Measurements from ENCODE around the gene DHX29. TPM values are rescaled to one million over a fixed set of nuclear protein-coding genes. Genes with fewer than 3 reads are reported as not detected.
A peak's percentile ranks its signal among the peaks of the same experiment; 100 is the strongest.

Gene DHX29
- total RNA-seq (20.8 TPM), polyA plus RNA-seq (12.5 TPM)
- long read RNA-seq, donor 1, result 0 reads
- long read RNA-seq, donor 2, result 0 reads
- long read RNA-seq, donor 3, full-length matches to known transcripts, result 2 of 33 reads
- long read RNA-seq, donor 3, partial matches to known transcripts, result 31 of 33 reads
- long read RNA-seq, donor 3, other reads (novel, unspliced or antisense), result 0 of 33 reads
- long read RNA-seq, donor 4, partial matches to known transcripts, result 6 of 6 reads
- long read RNA-seq, donor 4, other reads (novel, unspliced or antisense), result 0 of 6 reads
- long read RNA-seq, donor 5, partial matches to known transcripts, result 26 of 26 reads
- long read RNA-seq, donor 5, other reads (novel, unspliced or antisense), result 0 of 26 reads
- long read RNA-seq, donor 6, full-length matches to known transcripts, result 2 of 43 reads
- long read RNA-seq, donor 6, partial matches to known transcripts, result 41 of 43 reads
- long read RNA-seq, donor 6, other reads (novel, unspliced or antisense), result 0 of 43 reads
- long read RNA-seq, donor 7, full-length matches to known transcripts, result 1 of 7 reads
- long read RNA-seq, donor 7, partial matches to known transcripts, result 6 of 7 reads
- long read RNA-seq, donor 7, other reads (novel, unspliced or antisense), result 0 of 7 reads
- long read RNA-seq, donor 8, partial matches to known transcripts, result 5 of 5 reads
- long read RNA-seq, donor 8, other reads (novel, unspliced or antisense), result 0 of 5 reads
- long read RNA-seq, donor 9, full-length matches to known transcripts, result 2 of 2 reads
- long read RNA-seq, donor 9, partial matches to known transcripts, result 0 of 2 reads
- long read RNA-seq, donor 9, other reads (novel, unspliced or antisense), result 0 of 2 reads
- long read RNA-seq, donor 10, result 0 reads

GRCh38 chr5:55307383-55308253 lies at the start of gene DHX29, which contains the start of gene MTREX:
TSS of gene DHX29 (minus strand) at chr5:55307694. CDS start at chr5:55307573, 121 bp downstream.
TSS of gene MTREX (plus strand) at chr5:55307989. CDS start at chr5:55308014, 25 bp downstream.
- no peaks in the 10 kb centered on the region for H3K27me3 ChIP-seq (ENCODE audit: control insufficient read depth in 2 of 2, insufficient read depth in 1 of 2, low read length in 1 of 2)
- H3K9me3 ChIP-seq (ENCODE audit: control insufficient read depth in 2 of 2, insufficient read depth in 1 of 2, low read length in 1 of 2), result no peaks in the 10 kb centered on the region
- under 1% methylated on average over 62 of the region's 62 CpGs for WGBS
- peak; percentile 83 to 97 (median 88) for DNase-seq (ENCODE audit: low read depth in 6 of 9, low spot score in 9 of 9)
- peak within 1 kb of the TSS; percentile 94 to 96 for H3K27ac ChIP-seq (ENCODE audit: low read depth in 1 of 2, low read length in 1 of 2)
- peak within 1 kb of the TSS; percentile 78 to 87 for H3K4me3 ChIP-seq (ENCODE audit: low read length in 2 of 2)
- peaks cover 0 to 5% of the 10 kb centered on the region in 2 donors for H3K36me3 ChIP-seq (ENCODE audit: control insufficient read depth in 2 of 2, insufficient read depth in 2 of 2, low read length in 1 of 2)
- H3K4me1 ChIP-seq (ENCODE audit: control insufficient read depth in 2 of 2, insufficient read depth in 2 of 2, low read length in 2 of 2), result peaks cover 5 to 13% of the 10 kb centered on the region in 2 donors

- Histone ChIP-seq H3K27ac (ENCODE audit: low read depth in 1 of 2, low read length in 1 of 2) (no peak overlapping the region), H3K4me1 (ENCODE audit: control insufficient read depth in 2 of 2, insufficient read depth in 2 of 2, low read length in 2 of 2) (no peaks in the 10 kb centered on the region), H3K4me3 (ENCODE audit: low read length in 2 of 2) (no peak overlapping the region), H3K27me3 (ENCODE audit: control insufficient read depth in 2 of 2, insufficient read depth in 1 of 2, low read length in 1 of 2) (no peaks in the 10 kb centered on the region), H3K9me3 (ENCODE audit: control insufficient read depth in 2 of 2, insufficient read depth in 1 of 2, low read length in 1 of 2) (no peaks in the 10 kb centered on the region), H3K36me3 (ENCODE audit: control insufficient read depth in 2 of 2, insufficient read depth in 2 of 2, low read length in 1 of 2) (peaks cover 34 to 65% of the 10 kb centered on the region in 2 donors)
- no peak for DNase-seq (ENCODE audit: low read depth in 6 of 9, low spot score in 9 of 9)
- WGBS, result 98% methylated on average over 4 of the region's 4 CpGs
Observed at GRCh38 chr5:55356896-55357295, 49.4 kb upstream of the DHX29 start.

GRCh38 chr5:55350754-55351153 lies 43.3 kb upstream of the DHX29 start:
- no peaks in the 10 kb centered on the region for H3K4me1 ChIP-seq (ENCODE audit: control insufficient read depth in 2 of 2, insufficient read depth in 2 of 2, low read length in 2 of 2)
- H3K9me3 ChIP-seq (ENCODE audit: control insufficient read depth in 2 of 2, insufficient read depth in 1 of 2, low read length in 1 of 2), result no peaks in the 10 kb centered on the region
- H3K27ac ChIP-seq (ENCODE audit: low read depth in 1 of 2, low read length in 1 of 2), result no peak overlapping the region
- no peak overlapping the region for H3K4me3 ChIP-seq (ENCODE audit: low read length in 2 of 2)
- no peak for DNase-seq (ENCODE audit: low read depth in 6 of 9, low spot score in 9 of 9)
- H3K36me3 ChIP-seq (ENCODE audit: control insufficient read depth in 2 of 2, insufficient read depth in 2 of 2, low read length in 1 of 2), result peaks cover 32 to 66% of the 10 kb centered on the region in 2 donors
- H3K27me3 ChIP-seq (ENCODE audit: control insufficient read depth in 2 of 2, insufficient read depth in 1 of 2, low read length in 1 of 2), result no peaks in the 10 kb centered on the region
- WGBS, result 96% methylated on average over 1 of the region's 1 CpG

GRCh38 chr5:55347786-55348185 lies 40.3 kb upstream of the DHX29 start:
- 98% methylated on average over 3 of the region's 3 CpGs for WGBS
- no peak overlapping the region for H3K4me3 ChIP-seq (ENCODE audit: low read length in 2 of 2)
- H3K9me3 ChIP-seq (ENCODE audit: control insufficient read depth in 2 of 2, insufficient read depth in 1 of 2, low read length in 1 of 2), result no peaks in the 10 kb centered on the region
- H3K27ac ChIP-seq (ENCODE audit: low read depth in 1 of 2, low read length in 1 of 2), result no peak overlapping the region
- DNase-seq (ENCODE audit: low read depth in 6 of 9, low spot score in 9 of 9), result no peak
- no peaks in the 10 kb centered on the region for H3K27me3 ChIP-seq (ENCODE audit: control insufficient read depth in 2 of 2, insufficient read depth in 1 of 2, low read length in 1 of 2)
- H3K36me3 ChIP-seq (ENCODE audit: control insufficient read depth in 2 of 2, insufficient read depth in 2 of 2, low read length in 1 of 2), result peaks cover 23 to 47% of the 10 kb centered on the region in 2 donors
- no peaks in the 10 kb centered on the region for H3K4me1 ChIP-seq (ENCODE audit: control insufficient read depth in 2 of 2, insufficient read depth in 2 of 2, low read length in 2 of 2)

GRCh38 chr5:55345327-55345726 lies 37.8 kb upstream of the DHX29 start:
- no peaks in the 10 kb centered on the region for H3K9me3 ChIP-seq (ENCODE audit: control insufficient read depth in 2 of 2, insufficient read depth in 1 of 2, low read length in 1 of 2)
- 99% methylated on average over 4 of the region's 4 CpGs for WGBS
- H3K36me3 ChIP-seq (ENCODE audit: control insufficient read depth in 2 of 2, insufficient read depth in 2 of 2, low read length in 1 of 2), result peaks cover 23 to 56% of the 10 kb centered on the region in 2 donors
- DNase-seq (ENCODE audit: low read depth in 6 of 9, low spot score in 9 of 9), result no peak
- no peaks in the 10 kb centered on the region for H3K27me3 ChIP-seq (ENCODE audit: control insufficient read depth in 2 of 2, insufficient read depth in 1 of 2, low read length in 1 of 2)
- no peak overlapping the region for H3K27ac ChIP-seq (ENCODE audit: low read depth in 1 of 2, low read length in 1 of 2)
- no peak overlapping the region for H3K4me3 ChIP-seq (ENCODE audit: low read length in 2 of 2)
- no peaks in the 10 kb centered on the region for H3K4me1 ChIP-seq (ENCODE audit: control insufficient read depth in 2 of 2, insufficient read depth in 2 of 2, low read length in 2 of 2)

- WGBS, result 60% methylated on average over 2 of the region's 2 CpGs
- peak; percentile 9 to 71 (median 44) for DNase-seq (ENCODE audit: low read depth in 6 of 9, low spot score in 9 of 9)
- no peaks in the 10 kb centered on the region for H3K9me3 ChIP-seq (ENCODE audit: control insufficient read depth in 2 of 2, insufficient read depth in 1 of 2, low read length in 1 of 2)
Observed at GRCh38 chr5:55344392-55344992, 37.0 kb upstream of the DHX29 start.

GRCh38 chr5:55343609-55344008 lies 36.1 kb upstream of the DHX29 start:
- Histone ChIP-seq H3K4me3 (ENCODE audit: low read length in 2 of 2) (no peak overlapping the region), H3K36me3 (ENCODE audit: control insufficient read depth in 2 of 2, insufficient read depth in 2 of 2, low read length in 1 of 2) (peaks cover 15 to 50% of the 10 kb centered on the region in 2 donors), H3K4me1 (ENCODE audit: control insufficient read depth in 2 of 2, insufficient read depth in 2 of 2, low read length in 2 of 2) (no peaks in the 10 kb centered on the region), H3K27ac (ENCODE audit: low read depth in 1 of 2, low read length in 1 of 2) (no peak overlapping the region), H3K27me3 (ENCODE audit: control insufficient read depth in 2 of 2, insufficient read depth in 1 of 2, low read length in 1 of 2) (no peaks in the 10 kb centered on the region), H3K9me3 (ENCODE audit: control insufficient read depth in 2 of 2, insufficient read depth in 1 of 2, low read length in 1 of 2) (no peaks in the 10 kb centered on the region)
- DNase-seq (ENCODE audit: low read depth in 6 of 9, low spot score in 9 of 9), result no peak
- WGBS, result 97% methylated on average over 1 of the region's 1 CpG

More at GRCh38 chr5:55344392-55344992, 37.0 kb upstream of the DHX29 start:
- H3K4me3 ChIP-seq (ENCODE audit: low read length in 2 of 2), result no peak overlapping the region
- H3K27me3 ChIP-seq (ENCODE audit: control insufficient read depth in 2 of 2, insufficient read depth in 1 of 2, low read length in 1 of 2), result no peaks in the 10 kb centered on the region
- H3K27ac ChIP-seq (ENCODE audit: low read depth in 1 of 2, low read length in 1 of 2), result no peak overlapping the region
- H3K36me3 ChIP-seq (ENCODE audit: control insufficient read depth in 2 of 2, insufficient read depth in 2 of 2, low read length in 1 of 2), result peaks cover 19 to 52% of the 10 kb centered on the region in 2 donors
- H3K4me1 ChIP-seq (ENCODE audit: control insufficient read depth in 2 of 2, insufficient read depth in 2 of 2, low read length in 2 of 2), result no peaks in the 10 kb centered on the region

- peaks cover 14 to 48% of the 10 kb centered on the region in 2 donors for H3K36me3 ChIP-seq (ENCODE audit: control insufficient read depth in 2 of 2, insufficient read depth in 2 of 2, low read length in 1 of 2)
- no peak overlapping the region for H3K27ac ChIP-seq (ENCODE audit: low read depth in 1 of 2, low read length in 1 of 2)
Observed at GRCh38 chr5:55343107-55343506, 35.6 kb upstream of the DHX29 start.

More at GRCh38 chr5:55343107-55343506, 35.6 kb upstream of the DHX29 start:
- DNase-seq (ENCODE audit: low read depth in 6 of 9, low spot score in 9 of 9), result no peak
- WGBS, result over 99% methylated on average over 4 of the region's 4 CpGs
- Histone ChIP-seq H3K4me3 (ENCODE audit: low read length in 2 of 2) (no peak overlapping the region), H3K4me1 (ENCODE audit: control insufficient read depth in 2 of 2, insufficient read depth in 2 of 2, low read length in 2 of 2) (no peaks in the 10 kb centered on the region), H3K27me3 (ENCODE audit: control insufficient read depth in 2 of 2, insufficient read depth in 1 of 2, low read length in 1 of 2) (no peaks in the 10 kb centered on the region), H3K9me3 (ENCODE audit: control insufficient read depth in 2 of 2, insufficient read depth in 1 of 2, low read length in 1 of 2) (no peaks in the 10 kb centered on the region)
